CD4-positive, alpha-beta T cell treated with Interleukin-6 at 100 ng/mL for 8 hours (primary cell): ENCODE data around the gene GZMM.

Experiments
- DNase-seq: peaks from one replicate; pipeline ENCODE4 v3.0.0-alpha.2; 2020; ENCODE audit warnings: mixed read lengths, low spot score

The GZMM gene

DNA sequence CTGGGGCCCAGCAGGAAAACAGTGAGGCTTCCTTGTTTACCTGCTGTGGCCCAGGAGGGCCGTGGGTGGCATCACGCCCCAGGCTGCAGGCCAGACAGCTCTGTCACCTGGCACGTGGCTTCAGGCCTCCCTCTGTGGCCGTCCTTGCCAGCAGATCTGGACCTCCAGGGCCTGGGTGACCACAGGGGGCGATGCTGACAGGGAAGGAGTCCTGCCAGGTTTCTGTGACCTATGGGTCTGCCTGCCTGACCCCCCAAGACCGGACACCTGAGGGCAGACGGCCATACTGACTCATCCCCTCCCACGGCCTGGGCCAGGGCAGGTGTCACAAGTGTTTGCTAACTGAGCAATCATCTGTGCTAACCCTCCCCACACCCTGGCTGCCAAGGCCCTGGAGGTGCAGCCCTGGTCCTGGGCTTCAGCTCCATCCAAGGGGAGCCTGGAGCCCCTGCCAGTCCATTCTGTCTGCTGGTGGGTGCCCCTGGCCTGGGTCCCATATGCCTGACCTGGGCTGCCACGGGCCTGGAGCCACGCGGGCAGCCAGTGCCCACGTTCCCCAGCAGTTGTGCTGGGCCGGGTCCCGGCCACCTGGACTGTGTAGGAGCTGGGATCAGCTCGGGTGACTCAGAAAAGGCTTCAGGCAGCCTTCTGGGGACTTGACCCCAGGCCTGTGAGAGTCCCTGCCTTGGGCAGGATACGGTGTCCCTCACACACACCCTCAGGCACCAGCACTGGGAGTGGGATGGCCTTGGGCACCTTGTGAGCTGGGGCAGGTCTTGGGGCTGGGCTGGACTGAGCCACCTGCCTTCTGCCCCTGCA lies 8.6 kb upstream of the GZMM start:
- DNase-seq: no peak

DNA sequence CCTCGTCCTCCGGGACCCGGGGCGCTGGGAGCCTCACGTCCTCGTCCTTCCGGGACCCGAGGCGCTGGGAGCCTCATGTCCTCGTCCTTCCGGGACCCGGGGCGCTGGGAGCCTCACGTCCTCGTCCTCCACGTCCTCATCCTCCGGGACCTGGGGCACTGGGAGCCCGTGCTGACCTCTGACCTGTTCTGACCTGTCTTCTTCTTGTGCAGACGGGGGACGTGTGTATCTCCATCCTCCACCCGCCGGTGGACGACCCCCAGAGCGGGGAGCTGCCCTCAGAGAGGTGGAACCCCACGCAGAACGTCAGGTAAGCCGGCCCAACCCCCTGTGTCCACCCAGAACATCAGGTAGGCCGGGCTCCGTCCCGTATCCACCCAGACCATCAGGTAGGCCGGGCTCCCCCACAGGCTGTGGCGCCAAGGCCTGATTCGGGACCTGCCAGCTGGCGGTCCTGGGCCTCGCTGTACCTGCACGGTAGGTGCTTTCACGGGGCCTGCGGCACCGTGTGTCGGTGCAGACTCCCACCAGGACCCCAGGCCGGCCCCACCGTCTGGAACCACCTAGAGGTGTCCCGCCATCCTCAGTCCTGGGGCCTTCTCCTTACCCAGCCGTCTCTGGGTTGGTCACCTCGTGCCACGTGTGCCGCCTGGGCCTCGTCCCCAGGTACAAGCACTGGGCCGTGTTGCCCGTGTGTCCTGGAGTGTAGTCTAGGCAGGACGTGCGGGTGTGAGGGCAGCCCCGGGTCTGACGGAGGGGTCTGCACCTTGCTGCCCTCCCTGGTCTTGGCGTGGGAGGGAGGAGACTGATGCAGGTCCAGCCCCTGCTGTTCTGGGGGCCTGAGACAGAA lies 7.6 kb upstream of the GZMM start:
- DNase-seq: no peak

DNA sequence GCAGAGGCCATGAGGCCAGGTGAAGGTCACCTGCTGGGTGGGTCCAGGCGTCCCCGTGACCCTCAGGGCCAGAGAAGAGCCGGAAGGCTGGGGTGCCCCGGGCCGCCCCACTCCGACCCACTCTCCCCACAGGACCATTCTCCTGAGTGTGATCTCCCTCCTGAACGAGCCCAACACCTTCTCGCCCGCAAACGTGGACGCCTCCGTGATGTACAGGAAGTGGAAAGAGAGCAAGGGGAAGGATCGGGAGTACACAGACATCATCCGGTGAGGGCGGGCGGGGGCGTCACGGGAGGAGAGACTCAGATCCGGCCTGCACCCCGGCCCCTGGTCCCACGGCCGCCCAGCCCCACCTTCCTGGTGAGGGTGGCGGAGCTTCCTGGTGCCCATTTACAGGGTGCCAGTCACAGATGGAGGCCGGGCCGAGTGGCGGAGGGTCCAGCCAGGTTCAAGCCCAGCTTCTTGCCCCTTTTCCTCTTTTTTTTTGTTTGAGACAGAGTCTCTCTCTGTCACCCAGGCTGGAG lies 6.9 kb upstream of the GZMM start:
- DNase-seq: no peak

DNA sequence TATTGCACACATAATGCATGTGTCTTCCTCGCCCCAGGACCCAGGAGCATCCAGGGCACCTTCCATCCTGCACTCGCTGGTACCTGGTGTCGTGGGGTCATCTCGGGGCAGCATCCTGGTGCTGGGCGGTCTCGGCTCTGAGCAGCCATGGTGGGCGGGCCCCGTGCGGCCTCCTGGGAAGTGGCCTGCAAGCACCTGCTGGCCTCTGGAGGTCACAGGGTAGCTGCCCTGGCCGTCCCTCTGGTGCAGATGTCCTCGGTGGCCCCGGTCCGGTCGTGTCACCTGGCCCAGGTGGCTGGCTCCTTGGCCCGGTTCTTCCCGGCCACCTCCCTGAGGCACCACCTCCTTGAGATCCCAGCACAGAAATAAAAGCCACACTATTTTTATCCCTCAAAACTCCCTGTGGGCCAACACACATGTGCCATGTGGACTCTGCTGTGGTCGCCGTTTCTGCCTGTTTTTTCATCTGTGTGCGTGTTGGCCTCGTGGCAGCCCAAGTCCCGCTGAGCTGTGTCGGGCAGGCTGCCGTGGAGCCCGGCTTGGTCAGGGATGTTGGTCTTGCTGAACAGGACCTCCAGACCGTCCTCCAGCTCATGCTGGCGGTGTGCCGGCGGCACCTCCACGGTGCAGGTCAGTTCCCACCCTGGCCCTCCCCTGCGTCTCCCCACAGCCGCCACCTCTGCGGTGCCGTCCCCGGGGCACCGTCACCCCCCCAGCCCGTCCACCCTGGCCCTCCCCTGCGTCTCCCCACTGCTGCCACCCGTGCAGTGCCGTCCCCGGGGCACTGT lies 5.0 kb upstream of the GZMM start:
- DNase-seq: no peak

DNA sequence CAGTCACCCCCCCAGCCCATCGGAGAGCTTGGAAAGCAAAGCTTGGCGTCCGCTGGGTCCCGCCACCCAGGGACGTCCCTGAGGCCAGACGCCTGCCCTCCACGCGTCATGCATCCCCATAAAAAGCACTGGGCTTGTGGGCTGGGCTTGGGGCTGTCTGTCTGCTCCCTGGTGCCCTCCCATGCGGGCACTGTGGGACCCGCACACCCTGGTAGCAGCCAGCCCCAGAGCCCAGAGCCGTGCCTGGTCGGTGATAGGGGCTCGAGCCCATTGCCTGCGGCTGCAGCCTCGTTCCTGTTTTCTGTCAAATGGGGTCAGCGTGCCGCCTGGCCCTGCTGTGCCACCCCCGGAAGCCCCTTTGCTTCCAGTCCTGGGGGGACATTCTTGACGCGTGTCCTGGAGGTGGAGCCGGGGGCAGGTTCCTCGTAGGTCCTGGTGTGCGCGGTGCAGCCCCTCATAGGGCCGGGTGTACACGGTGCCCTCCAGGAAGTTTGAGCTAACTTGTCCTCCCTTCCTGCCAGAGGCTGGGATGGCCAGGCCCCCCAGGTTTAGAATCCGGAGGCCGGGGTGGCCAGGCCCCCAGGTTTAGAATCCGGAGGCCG lies 4.3 kb upstream of the GZMM start:
- no peak for DNase-seq

DNA sequence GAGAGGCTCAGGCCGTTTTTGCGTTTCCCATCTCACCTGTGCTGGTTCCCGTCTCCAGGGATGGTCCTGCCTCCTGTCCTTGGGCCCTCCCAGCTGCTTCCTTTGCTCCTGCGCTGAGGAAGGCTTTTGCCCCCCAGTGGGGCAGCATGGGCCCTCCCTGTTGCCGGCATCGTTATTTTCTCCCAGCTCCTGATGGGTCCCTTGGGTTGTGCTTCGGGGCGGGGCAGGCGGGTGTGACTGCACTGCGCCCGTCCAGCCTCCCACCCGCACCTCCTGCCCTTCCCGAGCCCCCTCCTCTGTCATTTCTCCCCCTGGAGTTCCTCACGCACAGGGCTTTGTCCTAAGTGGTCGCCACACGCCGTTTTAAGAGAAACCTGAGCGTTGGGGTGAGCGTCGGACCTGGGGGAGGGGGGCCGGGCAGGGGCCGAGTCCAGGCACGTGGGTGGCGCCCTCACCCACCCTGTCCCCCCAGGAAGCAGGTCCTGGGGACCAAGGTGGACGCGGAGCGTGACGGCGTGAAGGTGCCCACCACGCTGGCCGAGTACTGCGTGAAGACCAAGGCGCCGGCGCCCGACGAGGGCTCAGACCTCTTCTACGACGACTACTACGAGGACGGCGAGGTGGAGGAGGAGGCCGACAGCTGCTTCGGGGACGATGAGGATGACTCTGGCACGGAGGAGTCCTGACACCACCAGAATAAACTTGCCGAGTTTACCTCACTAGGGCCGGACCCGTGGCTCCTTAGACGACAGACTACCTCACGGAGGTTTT lies 2.8 kb upstream of the GZMM start:
- no peak for DNase-seq

DNA sequence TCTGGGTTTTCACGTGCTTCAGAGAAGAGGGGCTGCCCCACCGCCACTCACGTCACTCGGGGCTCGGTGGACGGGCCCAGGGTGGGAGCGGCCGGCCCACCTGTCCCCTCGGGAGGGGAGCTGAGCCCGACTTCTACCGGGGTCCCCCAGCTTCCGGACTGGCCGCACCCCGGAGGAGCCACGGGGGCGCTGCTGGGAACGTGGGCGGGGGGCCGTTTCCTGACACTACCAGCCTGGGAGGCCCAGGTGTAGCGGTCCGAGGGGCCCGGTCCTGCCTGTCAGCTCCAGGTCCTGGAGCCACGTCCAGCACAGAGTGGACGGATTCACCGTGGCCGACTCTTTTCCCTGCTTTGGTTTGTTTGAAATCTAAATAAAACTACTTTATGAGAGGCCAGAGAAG lies 2.2 kb upstream of the GZMM start:
- DNase-seq: no peak

DNA sequence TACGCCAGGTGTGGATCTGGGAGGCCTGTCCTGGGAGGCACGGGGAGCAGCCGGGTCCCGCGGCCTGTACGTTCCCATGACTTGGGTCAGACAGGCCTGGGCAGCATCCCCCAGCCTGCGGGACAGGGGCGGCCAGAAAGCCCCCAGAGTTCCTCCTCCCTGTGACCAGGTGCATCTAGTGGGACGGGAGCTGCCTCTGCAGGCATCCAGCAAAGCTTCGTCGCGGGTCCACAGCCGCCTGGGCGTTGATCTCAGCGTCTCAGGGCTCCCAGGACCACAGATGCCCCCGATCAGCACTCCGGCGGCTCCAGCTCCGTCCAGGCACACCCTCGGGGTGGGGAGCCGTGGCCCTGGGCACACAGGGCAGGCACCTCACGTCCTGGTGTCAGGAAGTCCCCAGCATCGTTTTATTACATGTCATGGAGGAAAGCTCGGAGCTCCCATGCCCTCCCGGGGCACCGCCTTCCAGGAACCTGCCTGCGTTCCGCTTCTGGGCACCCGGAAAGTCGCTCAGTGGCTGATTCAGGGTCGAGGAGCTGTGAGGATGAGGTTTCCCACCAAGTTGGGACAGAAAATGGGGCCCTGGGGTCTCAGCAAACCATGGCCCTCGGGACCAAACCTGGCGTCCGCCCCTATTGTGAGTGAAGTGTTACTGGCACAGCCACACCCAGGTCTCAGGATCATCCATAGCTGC lies 1.5 kb upstream of the GZMM start:
- no peak for DNase-seq

DNA sequence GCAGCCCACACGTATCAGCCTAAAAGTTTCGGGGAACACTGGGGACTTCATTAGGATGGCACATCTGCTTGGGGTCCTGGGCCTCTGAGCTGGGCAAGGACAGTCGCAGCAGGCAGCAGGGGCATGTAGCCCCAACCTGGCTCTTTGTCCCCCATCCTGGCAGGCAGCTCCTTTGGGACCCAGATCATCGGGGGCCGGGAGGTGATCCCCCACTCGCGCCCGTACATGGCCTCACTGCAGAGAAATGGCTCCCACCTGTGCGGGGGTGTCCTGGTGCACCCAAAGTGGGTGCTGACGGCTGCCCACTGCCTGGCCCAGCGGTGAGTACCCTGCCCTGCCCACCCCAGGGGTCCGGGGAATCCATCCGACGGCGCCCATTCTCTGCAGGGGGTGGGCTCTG lies 3.3 kb downstream of the GZMM start:
- DNase-seq: no peak

DNA sequence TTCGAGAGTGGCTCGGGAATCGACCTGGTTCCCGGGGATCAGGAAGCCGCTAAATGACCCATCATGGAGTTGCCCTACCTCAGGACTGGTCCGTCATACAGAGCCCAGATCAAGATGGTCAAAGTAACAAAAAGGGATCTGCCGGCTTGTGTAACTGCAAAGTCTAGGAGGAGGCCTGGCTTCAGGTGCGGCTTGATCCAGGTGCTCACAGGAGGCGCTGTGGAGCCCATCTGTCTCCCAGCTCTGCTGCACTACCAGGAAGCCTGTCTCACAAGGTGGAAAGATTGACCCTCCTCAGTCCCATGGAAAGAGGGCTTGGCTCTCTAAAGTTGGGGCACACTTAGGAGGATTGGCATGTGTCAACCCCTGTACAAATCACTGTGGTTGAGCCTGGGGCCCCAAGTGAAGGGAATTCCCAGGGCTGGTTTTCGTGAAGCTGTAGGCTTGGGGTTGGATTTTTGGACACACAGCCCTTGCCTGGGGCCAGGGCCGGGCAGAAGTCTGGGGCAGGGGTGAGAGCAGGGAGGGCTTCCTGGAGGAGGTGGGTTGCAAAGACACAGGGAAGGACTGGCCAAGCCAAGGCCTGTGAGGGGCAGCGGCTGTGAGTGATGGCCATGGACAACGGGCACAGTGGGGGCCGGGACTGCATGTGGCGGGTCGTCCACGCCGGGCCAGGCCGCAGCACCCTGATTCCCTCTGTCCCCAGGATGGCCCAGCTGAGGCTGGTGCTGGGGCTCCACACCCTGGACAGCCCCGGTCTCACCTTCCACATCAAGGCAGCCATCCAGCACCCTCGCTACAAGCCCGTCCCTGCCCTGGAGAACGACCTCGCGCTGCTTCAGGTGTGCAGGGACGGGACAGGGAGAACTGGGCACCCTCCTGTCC lies 4.2 kb downstream of the GZMM start:
- no peak for DNase-seq

DNA sequence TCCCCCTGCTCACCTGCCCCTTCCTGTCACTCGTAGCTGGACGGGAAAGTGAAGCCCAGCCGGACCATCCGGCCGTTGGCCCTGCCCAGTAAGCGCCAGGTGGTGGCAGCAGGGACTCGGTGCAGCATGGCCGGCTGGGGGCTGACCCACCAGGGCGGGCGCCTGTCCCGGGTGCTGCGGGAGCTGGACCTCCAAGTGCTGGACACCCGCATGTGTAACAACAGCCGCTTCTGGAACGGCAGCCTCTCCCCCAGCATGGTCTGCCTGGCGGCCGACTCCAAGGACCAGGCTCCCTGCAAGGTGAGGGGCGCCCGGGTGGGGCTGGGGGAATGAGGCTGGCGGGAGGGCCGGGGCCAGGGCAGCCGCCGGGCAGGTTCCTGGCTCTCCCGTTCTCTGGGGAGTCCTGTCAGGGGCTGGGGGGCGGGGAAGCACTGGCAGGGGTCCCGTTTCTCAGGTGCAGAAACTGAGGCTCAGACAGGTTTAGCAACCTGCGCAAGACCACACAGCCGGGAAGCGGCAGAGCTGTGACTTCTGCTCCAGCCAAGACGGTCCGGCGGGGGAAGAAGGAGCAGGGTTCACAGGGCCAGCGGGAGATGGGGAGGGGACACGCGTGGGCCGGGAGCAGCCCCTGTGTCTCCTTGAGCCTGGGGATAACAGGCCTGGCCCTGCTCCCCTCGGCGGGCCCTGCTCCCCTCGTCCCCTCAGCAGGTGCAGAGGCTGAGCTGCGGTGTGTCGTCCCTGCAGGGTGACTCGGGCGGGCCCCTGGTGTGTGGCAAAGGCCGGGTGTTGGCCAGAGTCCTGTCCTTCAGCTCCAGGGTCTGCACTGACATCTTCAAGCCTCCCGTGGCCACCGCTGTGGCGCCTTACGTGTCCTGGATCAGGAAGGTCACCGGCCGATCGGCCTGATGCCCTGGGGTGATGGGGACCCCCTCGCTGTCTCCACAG lies 5.3 kb downstream of the GZMM start:
- DNase-seq: no peak

DNA sequence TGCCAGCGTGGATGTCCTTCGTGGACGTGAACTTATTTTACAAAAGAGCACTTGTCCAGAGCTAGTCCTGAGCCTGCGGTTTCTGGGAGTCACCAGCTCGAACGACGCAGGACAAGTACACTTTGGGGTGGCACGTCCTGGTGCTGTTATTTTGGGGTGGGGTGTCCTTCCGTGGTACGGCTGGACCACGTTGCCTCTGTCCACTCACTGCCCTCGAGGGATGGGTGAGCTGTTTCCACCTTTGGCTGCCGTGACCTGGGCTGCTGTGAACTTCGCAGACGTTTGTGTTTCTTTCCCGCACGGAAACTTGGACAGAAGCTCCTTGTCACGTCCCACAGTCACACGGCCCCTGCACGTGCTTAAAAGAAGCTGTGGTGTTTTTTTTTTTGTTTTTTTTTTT lies 11.0 kb downstream of the GZMM start:
- DNase-seq: no peak

DNA sequence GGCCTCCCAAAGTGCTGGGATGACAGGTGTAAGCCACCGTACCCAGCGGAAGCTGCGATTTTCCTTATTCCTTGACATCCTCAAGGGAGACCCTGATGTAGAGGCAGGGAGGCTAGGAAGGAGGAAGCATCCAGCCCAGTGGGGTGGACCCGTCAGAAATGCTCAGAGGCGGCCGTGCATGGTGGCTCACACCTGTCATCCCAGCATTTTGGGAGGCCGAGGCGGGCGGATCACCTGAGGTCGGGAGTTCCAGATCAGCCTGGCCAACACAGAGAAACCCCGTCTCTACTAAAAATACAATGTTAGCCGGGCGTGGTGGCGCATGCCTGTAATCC lies 11.6 kb downstream of the GZMM start:
- no peak for DNase-seq

DNA sequence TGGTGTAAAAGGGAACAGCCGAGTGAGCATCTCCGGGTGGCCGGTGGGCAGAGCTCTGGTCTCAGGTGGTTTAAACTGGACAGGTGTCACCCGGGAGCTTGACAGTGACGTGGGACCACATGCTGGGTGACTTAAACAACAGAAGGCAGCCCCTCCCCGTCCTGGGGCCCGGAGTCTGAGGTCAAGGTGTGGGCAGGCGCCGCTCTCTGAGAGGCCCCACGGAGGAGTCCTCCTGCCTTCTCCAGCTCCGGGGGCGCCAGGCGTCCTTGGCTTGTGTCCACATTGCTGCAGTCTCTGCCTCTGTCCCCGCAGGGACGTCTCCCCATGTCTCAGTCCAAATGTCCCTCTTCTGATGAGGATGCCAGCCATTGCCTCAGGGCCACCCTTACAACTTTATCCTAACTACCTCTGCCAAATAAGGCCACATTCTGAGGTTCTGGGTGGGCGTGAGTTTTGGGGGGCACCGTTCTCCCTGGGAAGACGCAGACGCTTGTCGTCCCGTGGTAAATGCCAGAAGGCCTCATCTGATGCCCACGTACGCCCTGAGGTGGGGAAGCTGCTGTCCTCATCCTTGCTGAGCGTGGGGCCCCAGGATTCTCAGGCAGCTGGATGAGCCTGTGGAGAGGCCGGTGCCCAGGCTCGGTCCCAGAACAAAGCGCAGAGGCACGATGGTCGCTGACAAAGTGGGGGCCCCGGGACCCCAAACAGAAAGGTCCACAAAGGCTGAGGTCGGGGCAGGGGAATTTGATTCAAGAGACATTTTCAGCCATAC lies 12.9 kb downstream of the GZMM start:
- DNase-seq: no peak

DNA sequence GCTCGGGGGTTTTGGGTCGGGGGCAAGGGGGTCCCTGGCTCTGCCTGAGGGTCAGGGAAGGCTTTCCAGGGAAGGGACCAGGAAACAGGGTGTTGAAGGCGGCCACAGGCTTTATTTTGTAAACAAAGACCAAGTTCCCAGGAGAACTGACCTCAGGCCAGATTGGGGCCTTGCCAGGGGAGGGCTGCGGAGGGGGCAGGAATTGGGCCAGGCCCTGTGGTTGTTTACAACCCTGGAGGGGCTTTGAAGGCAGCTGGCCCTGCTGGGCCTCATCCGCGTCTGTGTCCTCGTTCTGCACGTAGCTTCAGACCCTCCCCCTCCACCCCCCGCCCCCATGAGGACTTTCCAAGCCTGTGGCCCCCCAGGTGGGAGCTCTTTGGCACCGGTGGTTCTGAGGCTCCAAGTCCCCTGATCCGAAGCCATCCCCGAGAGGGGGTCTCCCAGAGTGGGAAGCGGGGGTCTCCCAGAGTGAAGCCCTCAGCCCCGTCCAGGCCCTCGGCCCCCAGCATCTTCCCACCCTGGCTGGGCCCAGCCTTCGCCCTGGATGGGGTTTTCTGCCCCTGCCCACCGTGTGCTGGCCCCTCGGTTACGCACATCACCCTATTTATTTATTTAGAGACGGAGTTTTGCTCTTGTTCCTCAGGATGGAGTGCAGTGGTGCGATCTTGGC lies 15.1 kb downstream of the GZMM start:
- no peak for DNase-seq

DNA sequence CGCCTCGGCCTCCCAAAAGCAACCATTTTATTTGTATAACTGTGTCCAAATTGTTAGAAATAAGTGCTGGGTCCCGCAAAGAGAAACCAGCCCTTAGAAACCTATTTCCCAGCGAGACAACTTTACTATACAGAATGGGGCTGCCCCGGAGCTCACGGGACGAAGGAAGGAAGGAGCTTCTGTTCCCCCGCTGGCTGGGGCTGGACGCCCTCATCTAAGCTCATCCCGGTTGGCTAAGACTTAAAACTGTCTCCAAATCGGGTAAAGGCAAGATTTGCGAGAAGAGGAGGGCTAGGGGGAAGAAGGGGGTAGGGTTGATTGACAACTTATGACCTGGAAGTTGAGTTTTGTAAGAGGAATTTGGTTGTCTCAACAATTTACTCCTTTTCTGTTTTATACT lies 16.3 kb downstream of the GZMM start:
- DNase-seq: no peak

DNA sequence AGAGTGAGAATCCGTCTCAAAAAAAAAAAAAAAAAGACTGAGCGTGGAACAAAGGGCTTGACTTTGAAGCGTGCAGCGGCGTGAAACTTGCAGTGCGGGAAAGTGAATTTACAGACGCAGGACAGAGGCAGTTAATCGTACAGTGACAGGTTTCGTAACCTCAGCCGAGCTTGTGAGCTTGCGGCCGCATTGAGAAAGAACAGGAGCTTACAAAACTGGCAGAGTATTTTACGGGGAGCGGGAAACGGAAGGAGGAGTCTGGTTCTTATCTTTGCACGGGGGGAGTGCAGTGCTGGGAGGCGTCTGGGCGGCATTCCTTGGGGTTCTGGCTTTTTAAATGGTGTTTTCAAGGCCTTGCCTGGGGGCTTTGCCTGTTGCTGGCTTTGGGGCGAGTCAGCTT lies 22.6 kb downstream of the GZMM start:
- no peak for DNase-seq
